Measurements from ENCODE around the gene SLC25A34.

SLC25A34 gene

GRCh38 chr1:15768388-15768787 is 32.3 kb downstream of the SLC25A34 start:
- ChIA-PET CTCF (no interaction called here), POLR2A (no interaction called here)
- Histone ChIP-seq H3K9me3 (ENCODE audit: control insufficient read depth, insufficient read depth, low read depth, low read length) (no peaks in the 10 kb centered on the region), H3K36me3 (ENCODE audit: control insufficient read depth in 2 of 2, insufficient read depth in 1 of 2, low read length in 2 of 2) (peaks cover 4 to 78% of the 10 kb centered on the region in 2 experiments; a peak in 2 of 3 replicates), H3K4me3 (ENCODE audit: low read depth, low read length) (no peak overlapping the region), H3K27ac (ENCODE audit: extremely low read depth, low read depth, low read length) (no peak overlapping the region), H3K4me1 (ENCODE audit: control insufficient read depth, insufficient read depth, low read length) (no peaks in the 10 kb centered on the region)
- TF ChIP-seq ZNF423 (tag by site-specific recombination; IDR thresholded peaks at IDR 0.05) (no peak), SCRT1 (tag by site-specific recombination; IDR thresholded peaks at IDR 0.05; ENCODE audit: borderline replicate concordance) (peak; percentile 87), SCRT2 (tag by site-specific recombination; IDR thresholded peaks at IDR 0.05) (peak; percentile 92), ZNF324 (tag by site-specific recombination; IDR thresholded peaks at IDR 0.05) (no peak), ZNF585B (tag by site-specific recombination; IDR thresholded peaks at IDR 0.05) (no peak), ZNF341 (tag by site-specific recombination; IDR thresholded peaks at IDR 0.05; ENCODE audit: low read depth) (no peak)

GRCh38 chr1:15770313-15770962 is 34.4 kb downstream of the SLC25A34 start:
- peaks cover 4 to 79% of the 10 kb centered on the region in 2 experiments; a peak in 2 of 3 replicates for H3K36me3 ChIP-seq (ENCODE audit: control insufficient read depth in 2 of 2, insufficient read depth in 1 of 2, low read length in 2 of 2)
- CTCF ChIA-PET: interaction anchor here (2.2 kb wide), 1 partner anchor 21 kb away, joined by 5 read pairs; no protein-coding TSS in a partner anchor
- H3K4me1 ChIP-seq (ENCODE audit: control insufficient read depth, insufficient read depth, low read length): no peaks in the 10 kb centered on the region
- no peak for TF ChIP-seq OVOL3 (tag by site-specific recombination; IDR thresholded peaks at IDR 0.05)
- TF ChIP-seq BCL11B (tag by site-specific recombination; IDR thresholded peaks at IDR 0.05; ENCODE audit: low read depth): no peak
- no peak for TF ChIP-seq ZNF514 (tag by site-specific recombination; IDR thresholded peaks at IDR 0.05)
- no peak for TF ChIP-seq ZNF23 (tag by site-specific recombination; IDR thresholded peaks at IDR 0.05; ENCODE audit: borderline replicate concordance)
- TF ChIP-seq ZFP37 (tag by site-specific recombination; IDR thresholded peaks at IDR 0.05): no peak
- no peak for TF ChIP-seq ZNF561 (tag by site-specific recombination; IDR thresholded peaks at IDR 0.05; ENCODE audit: borderline replicate concordance)
- TF ChIP-seq ZNF843 (tag by site-specific recombination; IDR thresholded peaks at IDR 0.05): no peak
- no peak for TF ChIP-seq ZNF302 (tag by site-specific recombination; IDR thresholded peaks at IDR 0.05; ENCODE audit: low read depth)
- no peak for TF ChIP-seq ZNF560 (tag by site-specific recombination; IDR thresholded peaks at IDR 0.05; ENCODE audit: borderline replicate concordance)
- no peak for TF ChIP-seq ZNF202 (tag by site-specific recombination; IDR thresholded peaks at IDR 0.05; ENCODE audit: borderline replicate concordance)
- TF ChIP-seq ZNF366 (tag by site-specific recombination; conservative IDR thresholded peaks at IDR 0.05): no peak
- no peak for TF ChIP-seq ZNF544 (tag by site-specific recombination; IDR thresholded peaks at IDR 0.05)
- H3K4me3 ChIP-seq (ENCODE audit: low read depth, low read length): no peak overlapping the region
- no peak overlapping the region for H3K27ac ChIP-seq (ENCODE audit: extremely low read depth, low read depth, low read length)
- POLR2A ChIA-PET: no interaction called here
- H3K9me3 ChIP-seq (ENCODE audit: control insufficient read depth, insufficient read depth, low read depth, low read length): no peaks in the 10 kb centered on the region

GRCh38 chr1:15771836-15772515 is 35.9 kb downstream of the SLC25A34 start:
- POLR2A ChIA-PET: no interaction called here
- Histone ChIP-seq H3K36me3 (ENCODE audit: control insufficient read depth in 2 of 2, insufficient read depth in 1 of 2, low read length in 2 of 2) (peaks cover 4 to 82% of the 10 kb centered on the region in 2 experiments; a peak in 2 of 3 replicates), H3K27ac (ENCODE audit: extremely low read depth, low read depth, low read length) (no peak overlapping the region), H3K4me3 (ENCODE audit: low read depth, low read length) (no peak overlapping the region), H3K9me3 (ENCODE audit: control insufficient read depth, insufficient read depth, low read depth, low read length) (no peaks in the 10 kb centered on the region), H3K4me1 (ENCODE audit: control insufficient read depth, insufficient read depth, low read length) (no peaks in the 10 kb centered on the region)
- TF ChIP-seq TRIM28 (IDR thresholded peaks at IDR 0.05; ENCODE audit: borderline replicate concordance, low read length) (no peak), KLF17 (tag by site-specific recombination; IDR thresholded peaks at IDR 0.05) (no peak), ZNF155 (tag by site-specific recombination; IDR thresholded peaks at IDR 0.05) (no peak), ZNF521 (tag by site-specific recombination; IDR thresholded peaks at IDR 0.05) (no peak), ZNF792 (tag by site-specific recombination; IDR thresholded peaks at IDR 0.05) (no peak), ZNF121 (tag by site-specific recombination; IDR thresholded peaks at IDR 0.05) (no peak), ZNF280C (tag by site-specific recombination; IDR thresholded peaks at IDR 0.05) (no peak), ZBTB6 (tag by site-specific recombination; IDR thresholded peaks at IDR 0.05) (no peak)
- CTCF ChIA-PET: interaction anchor here (0.7 to 2.2 kb wide), 4 partner anchors 20 to 238 kb away, joined by 3 to 5 read pairs (median 4); no protein-coding TSS in a partner anchor

Measured in HEK293 (cell line).